Fibroblast of skin of left quadriceps (primary cell): ENCODE data around the gene PPARG.
"Not testable (repeated sequence)": the region's sequence is repeated elsewhere in the genome, so short reads cannot be mapped to it uniquely, and the experiment has no call there.

Experiments
- DNase-seq, 2 experiments: peaks; one replicate each; pipeline ENCODE4 v3.0.0-alpha.2; 2013; ENCODE audit warnings: low read depth in 2 of 2

Gene PPARG

GRCh38 chr3:12458901-12459300 is 170.0 kb downstream of the PPARG start:
- no peak for DNase-seq

GRCh38 chr3:12460127-12460526 is 171.3 kb downstream of the PPARG start:
- no peak for DNase-seq

- DNase-seq = no peak
Observed at GRCh38 chr3:12461097-12461649, 172.3 kb downstream of the PPARG start.

DNA sequence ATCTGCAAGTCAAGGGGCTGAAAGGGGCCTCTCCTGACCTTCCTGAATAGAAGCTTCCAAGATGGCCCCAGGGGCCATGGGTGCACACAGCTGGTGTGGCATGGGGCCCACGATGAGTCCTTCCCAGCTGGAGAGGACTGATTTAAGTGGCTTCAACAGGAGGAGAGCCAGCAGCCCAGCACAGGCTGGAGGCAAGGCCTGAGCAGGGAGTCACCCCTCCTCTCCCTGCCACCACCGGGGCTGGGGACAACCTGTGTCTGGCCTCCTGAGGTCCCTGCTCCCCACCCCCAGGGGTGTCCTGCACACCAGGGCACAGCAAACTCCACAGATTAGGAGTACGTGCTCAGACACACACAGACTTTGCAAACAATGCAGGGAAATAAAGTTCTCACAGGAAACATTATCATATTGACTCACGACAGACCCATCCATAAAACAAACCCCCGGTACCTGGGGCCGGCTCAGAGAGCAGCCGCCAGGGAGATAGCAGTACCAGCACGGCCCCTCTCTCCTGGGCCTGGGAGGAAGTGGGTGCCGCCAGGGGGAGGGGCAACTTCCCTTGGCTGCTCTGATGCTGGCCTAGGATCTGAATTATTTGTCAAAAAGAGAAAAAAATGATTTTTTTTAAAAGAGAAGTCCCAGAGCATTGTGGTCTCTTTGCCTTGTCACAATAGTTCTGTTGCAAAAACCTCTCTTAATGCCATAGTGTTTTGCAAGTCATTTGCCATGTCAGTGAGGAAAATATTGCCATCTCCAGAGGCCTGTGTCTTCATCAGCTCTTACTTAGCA is 173.5 kb downstream of the PPARG start:
- DNase-seq = no peak

DNA sequence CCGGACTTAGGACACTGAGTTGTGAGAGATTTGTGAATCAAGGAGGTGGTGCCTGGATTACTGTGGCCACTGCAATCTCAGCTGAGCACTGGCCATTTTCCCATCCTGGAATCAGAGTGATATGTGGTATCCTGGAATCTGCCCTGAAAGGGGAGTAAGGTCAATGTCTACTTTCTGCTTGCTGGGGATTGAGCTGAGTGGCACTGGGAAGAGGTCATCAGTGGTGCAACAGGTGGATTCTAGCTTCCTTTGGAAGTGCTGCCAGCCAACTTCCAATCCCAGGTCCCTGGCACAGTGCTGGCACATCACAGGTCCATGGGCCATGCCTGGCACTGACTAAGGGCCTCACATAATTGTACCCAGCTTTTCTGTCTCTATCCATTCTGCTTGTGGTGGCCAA is 174.8 kb downstream of the PPARG start:
- DNase-seq = no peak

DNA sequence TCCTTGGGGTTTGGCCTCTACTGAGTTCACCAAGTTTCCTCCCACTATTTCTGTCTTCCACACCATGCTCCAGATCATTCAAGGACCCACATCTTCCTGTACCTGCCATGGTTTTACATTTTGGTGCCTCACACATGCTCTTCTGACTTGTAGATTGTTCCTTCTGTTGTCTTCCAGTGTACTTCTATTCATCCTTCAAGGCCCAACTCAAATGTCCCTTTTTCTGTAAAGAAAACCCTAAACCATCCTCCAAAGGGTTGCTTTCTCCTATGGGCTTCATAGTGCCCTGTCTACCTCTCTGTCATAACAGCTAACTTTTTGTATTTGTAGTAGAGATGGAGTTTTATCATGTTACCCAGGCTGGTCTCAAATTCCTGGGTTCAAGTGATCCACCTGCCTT is 175.3 kb downstream of the PPARG start:
- no peak for DNase-seq

GRCh38 chr3:12465151-12465835 is 176.4 kb downstream of the PPARG start:
- no peak for DNase-seq

- no peak for DNase-seq
Observed at GRCh38 chr3:12465836-12466225, 177.0 kb downstream of the PPARG start.

DNA sequence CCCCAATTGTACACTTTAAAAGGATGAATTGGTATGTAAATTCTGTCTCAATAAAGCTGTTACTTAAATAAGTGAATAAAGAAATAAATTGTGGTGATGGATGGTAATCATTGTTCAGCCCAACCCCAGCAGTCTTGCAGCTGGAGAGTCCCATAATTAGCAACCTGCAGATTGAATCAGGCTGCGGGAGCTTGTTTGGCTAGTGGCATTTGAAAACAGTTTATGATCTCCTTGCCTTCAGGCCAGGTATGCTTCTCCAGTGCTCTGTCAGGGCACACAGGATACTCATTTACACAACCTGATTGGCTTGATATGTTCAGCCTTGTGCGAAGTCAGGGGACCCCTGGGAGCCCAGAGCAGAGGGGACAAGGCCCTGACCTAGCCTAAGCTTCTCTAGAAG is 178.9 kb downstream of the PPARG start:
- no peak for DNase-seq

DNA sequence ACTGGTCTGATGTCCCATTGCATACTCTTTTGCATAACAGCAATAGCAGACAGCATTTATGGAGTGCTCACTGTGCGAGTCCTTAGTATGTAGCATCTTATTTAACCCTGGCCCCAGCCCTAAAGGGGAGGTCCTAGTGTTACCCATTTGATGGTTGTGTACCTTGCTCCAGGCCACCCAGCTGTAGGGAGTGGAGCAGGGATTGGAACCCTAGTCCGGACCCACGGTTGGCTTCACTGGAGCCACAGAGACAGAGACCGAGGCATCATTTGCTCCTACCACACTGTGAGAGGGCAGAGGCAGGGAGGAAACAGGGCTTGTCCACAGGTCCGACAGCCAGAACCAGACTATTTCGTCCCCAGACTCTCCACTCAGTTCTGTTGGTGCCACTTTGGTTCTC is 179.4 kb downstream of the PPARG start:
- DNase-seq = no peak

- DNase-seq = no peak
Observed at GRCh38 chr3:12468757-12469156, 179.9 kb downstream of the PPARG start.

DNA sequence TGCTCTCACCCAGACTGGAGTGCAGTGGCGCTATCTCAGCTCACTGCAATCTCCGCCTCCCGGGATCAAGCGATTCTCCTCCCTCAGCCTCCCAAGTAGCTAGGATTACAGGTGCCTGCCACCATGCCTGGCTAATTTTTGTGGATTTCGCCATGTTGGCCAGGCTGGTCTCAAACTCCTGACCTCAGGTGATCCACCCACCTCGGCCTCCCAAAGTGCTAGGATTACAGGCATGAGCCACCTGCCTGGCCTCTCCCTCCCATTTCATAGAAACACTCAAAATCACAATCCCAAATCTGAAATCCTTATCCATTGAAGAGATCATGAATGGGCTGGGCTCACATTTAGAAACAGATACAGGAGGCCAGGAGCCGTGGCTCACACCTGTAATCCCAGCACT is 180.4 kb downstream of the PPARG start:
- not testable (repeated sequence) for DNase-seq

GRCh38 chr3:12470111-12470510 is 181.2 kb downstream of the PPARG start:
- no peak for DNase-seq

- DNase-seq = no peak
Observed at GRCh38 chr3:12470680-12471079, 181.8 kb downstream of the PPARG start.

DNA sequence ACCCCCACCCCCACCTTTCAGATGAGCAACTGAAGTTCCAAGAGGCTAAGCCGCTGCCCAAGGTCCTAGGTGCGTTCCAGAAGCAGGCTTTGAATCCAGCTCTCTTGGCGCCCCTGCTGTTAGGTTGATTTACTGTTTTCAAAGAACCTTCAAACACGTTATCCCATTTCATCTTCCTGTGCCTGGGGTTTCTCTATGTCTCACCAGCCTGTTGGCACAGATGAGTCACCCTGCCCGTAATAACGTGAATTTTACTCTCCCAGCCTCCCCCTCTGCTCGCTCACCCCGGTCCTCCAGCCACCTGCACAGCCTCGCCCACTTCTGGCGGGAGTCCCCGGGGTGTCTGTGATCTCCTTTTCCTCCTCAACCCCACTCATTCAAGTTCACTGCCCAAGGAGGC is 182.4 kb downstream of the PPARG start:
- no peak for DNase-seq

- no peak for DNase-seq
Observed at GRCh38 chr3:12472000-12472610, 183.2 kb downstream of the PPARG start.

DNA sequence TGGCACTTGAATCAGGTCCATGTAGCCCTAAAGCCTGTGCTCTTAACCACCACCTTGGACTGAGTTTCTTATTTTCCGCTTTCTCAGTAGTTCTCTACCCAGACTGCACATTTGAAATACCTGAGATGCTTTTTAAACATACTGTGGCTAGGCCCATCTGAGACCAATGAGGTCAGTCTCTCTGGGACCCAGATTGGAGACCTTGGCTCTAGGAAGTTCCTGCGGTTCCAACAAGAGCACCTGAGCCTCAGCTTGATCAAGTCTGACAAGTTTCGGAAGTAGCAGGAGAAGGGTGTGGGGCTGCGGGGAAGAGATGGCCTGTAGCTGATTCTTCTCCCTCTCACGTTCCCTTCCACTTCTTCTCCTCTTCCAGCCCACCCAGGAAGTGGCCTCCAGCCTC is 183.9 kb downstream of the PPARG start:
- DNase-seq = no peak

DNA sequence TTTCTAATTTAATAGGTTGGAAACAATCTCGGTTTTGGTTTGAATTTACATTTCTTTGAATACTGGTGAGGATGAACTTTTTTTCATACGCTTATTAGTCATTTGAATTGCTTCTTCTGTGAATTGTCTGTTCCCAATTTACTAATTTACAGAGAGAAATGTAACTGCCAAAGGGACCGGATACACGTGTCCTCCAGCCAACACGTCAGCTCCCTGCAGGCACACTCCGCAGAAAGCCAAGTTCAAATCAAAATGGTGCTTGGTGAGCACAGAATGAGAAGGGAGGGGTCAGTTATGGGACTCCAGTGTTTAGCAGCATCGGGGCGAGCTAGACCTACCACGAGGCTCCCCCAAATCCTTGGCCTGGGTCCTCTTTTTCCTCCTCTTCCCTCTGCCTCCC is 184.6 kb downstream of the PPARG start:
- DNase-seq = peak; percentile 53 to 55

DNA sequence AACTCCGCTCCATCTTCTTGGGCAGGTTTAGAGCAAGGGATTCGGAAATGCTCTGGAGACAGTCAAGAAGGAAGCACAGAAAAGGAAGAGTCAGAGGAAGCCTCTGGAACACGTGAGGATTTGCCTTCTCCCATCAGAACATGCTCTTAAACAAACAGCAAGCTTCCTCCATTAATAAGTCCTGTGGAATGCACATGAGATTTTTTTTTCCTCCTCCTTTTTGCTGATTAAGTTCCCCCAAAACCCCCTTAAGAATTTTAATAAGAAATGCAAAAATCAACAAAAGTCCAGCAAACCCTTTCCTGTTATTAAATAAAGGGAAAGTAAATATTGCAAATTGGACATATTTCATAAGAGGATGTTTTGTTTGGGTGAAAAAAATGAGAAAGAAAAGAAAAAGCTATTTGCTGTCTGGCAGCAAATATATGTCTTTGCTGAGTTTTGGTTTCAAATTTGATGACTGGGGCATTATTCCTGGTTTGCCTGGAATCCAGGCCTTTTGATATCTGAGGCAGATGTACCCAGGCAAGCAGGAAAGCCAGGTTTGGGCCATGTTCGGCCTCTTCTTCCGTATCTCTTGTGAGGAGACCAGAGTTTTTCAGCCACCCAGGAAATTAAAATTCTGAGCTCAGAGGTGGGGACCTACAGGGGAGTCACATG is 187.5 kb downstream of the PPARG start:
- peak in 1 of 2 experiments; percentile 44 for DNase-seq

DNA sequence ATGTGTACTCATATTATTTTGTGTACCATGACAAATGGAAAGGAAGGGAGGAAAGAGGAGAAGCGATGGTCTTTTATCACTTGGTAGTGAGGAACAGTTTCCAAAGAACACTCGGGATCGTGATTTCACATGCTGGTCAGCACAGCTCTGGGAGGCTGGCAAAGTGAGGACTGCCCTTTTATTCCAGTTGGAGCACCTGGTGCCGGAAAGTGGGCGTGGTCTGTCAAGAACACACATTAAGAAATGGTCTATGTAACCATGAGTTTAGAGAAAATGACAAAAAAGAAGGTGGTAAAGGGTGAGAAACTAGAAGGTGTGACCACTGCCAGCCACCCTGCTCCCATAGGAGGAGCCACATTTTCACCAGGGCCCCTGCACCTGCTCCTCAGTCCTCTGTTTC is 188.4 kb downstream of the PPARG start:
- DNase-seq = no peak

GRCh38 chr3:12478326-12478725 is 189.5 kb downstream of the PPARG start:
- no peak for DNase-seq

GRCh38 chr3:12479198-12479597 is 190.3 kb downstream of the PPARG start:
- DNase-seq = not testable (repeated sequence)
